IMR-90 (cell line): ENCODE data around the gene KCNE2. TPM values are rescaled to one million over a fixed set of nuclear protein-coding genes. Genes with fewer than 3 reads are reported as not detected.

Experiments used
- ATAC-seq: fragments of 200-7000 bp; cut with Tn5 transposase; 2 replicates; pipeline ENCODE4 v1.9.1; 2020; ENCODE audit warnings: low read depth, mild to moderate bottlenecking, moderate library complexity
- BruUV-seq: library from RNA; stranded (reverse); fragments of 400-500 nt; replicated peaks from 2 replicates; lab custom pipeline; 2021; lab: Mats Ljungman, UMichigan
- CTCF ChIA-PET: fragments of 300-600 bp; formaldehyde crosslinking; extraction: SDS; loops from one replicate; lab custom pipeline; 2021; ENCODE audit warnings: antibody characterized with exemption; lab: Yijun Ruan, JAX
- POLR2A ChIA-PET: fragments of 300-600 bp; sonication (Branson Sonifier 250); formaldehyde crosslinking; loops from one replicate; lab custom pipeline; 2022; ENCODE audit warnings: antibody characterized with exemption; ENCODE audit not compliant: unreplicated experiment; lab: Charles Lee
- DNase-seq: peaks from one replicate; pipeline ENCODE4 v3.0.0; 2013
- H2AFZ ChIP-seq: replicated peaks from 2 replicates; pipeline ENCODE3; 2013; ENCODE audit warnings: low read length, mild to moderate bottlenecking; ENCODE audit not compliant: poor library complexity
- H2AK5ac ChIP-seq: 2 replicates; pipeline ENCODE4 v1.6.1; 2013; ENCODE audit warnings: low read depth, low read length, inconsistent platforms
- H2AK9ac ChIP-seq: replicated peaks from 2 replicates; pipeline ENCODE3; 2013; ENCODE audit warnings: mild to moderate bottlenecking, low read depth, low read length, moderate library complexity; ENCODE audit not compliant: poor library complexity
- H2BK120ac ChIP-seq: 2 replicates; pipeline ENCODE4 v1.6.1; 2013; ENCODE audit warnings: low read depth, low read length, inconsistent platforms
- H2BK15ac ChIP-seq: 3 replicates; pipeline ENCODE4 v1.6.1; 2013; ENCODE audit warnings: low read depth, low read length, inconsistent platforms
- H2BK20ac ChIP-seq: 2 replicates; pipeline ENCODE4 v1.6.1; 2013; ENCODE audit warnings: low read depth, mild to moderate bottlenecking, inconsistent platforms, low read length, moderate library complexity
- H2BK5ac ChIP-seq: 2 replicates; pipeline ENCODE4 v1.6.1; 2013; ENCODE audit warnings: mild to moderate bottlenecking, low read depth, low read length, inconsistent platforms; ENCODE audit not compliant: poor library complexity, severe bottlenecking
- H3K14ac ChIP-seq: replicated peaks from 2 replicates; pipeline ENCODE4 v1.6.1; 2013; ENCODE audit warnings: low read depth, low read length, inconsistent platforms
- H3K18ac ChIP-seq: 2 replicates; pipeline ENCODE4 v1.6.1; 2013; ENCODE audit warnings: low read depth, low read length, control low read depth
- H3K23ac ChIP-seq: 2 replicates; pipeline ENCODE4 v1.6.1; 2013; ENCODE audit warnings: low read depth, low read length, inconsistent platforms
- H3K27ac ChIP-seq: 2 replicates; pipeline ENCODE4 v1.5.1; 2013; ENCODE audit warnings: mild to moderate bottlenecking, control low read depth, low read length; ENCODE audit not compliant: insufficient read depth
- H3K27me3 ChIP-seq: 2 replicates; pipeline ENCODE4 v1.6.1; 2013; ENCODE audit warnings: low read length; ENCODE audit not compliant: control insufficient read depth, insufficient read depth
- H3K36me3 ChIP-seq: 2 replicates; pipeline ENCODE4 v1.6.1; 2013; ENCODE audit warnings: low read length, mixed read lengths; ENCODE audit not compliant: control insufficient read depth, insufficient read depth
- H3K4ac ChIP-seq: 2 replicates; pipeline ENCODE4 v1.6.1; 2013; ENCODE audit warnings: low read depth, low read length, inconsistent platforms
- H3K4me1 ChIP-seq: 2 replicates; pipeline ENCODE4 v1.6.1; 2013; ENCODE audit warnings: low read length, mixed read lengths; ENCODE audit not compliant: control insufficient read depth, insufficient read depth
- H3K4me2 ChIP-seq: 2 replicates; pipeline ENCODE4 v1.6.1; 2013; ENCODE audit warnings: low read depth, mild to moderate bottlenecking, control low read depth, low read length, moderate library complexity
- H3K4me3 ChIP-seq: 2 replicates; pipeline ENCODE4 v1.5.1; 2013; ENCODE audit warnings: low read depth, mild to moderate bottlenecking, control low read depth, low read length, moderate library complexity; ENCODE audit not compliant: insufficient read depth
- H3K56ac ChIP-seq: 2 replicates; pipeline ENCODE4 v1.6.1; 2013; ENCODE audit warnings: low read length, inconsistent platforms; ENCODE audit not compliant: insufficient read depth; ENCODE audit errors: extremely low read depth
- H3K79me1 ChIP-seq, 2 experiments: 2 replicates each; pipeline ENCODE4 v1.6.1; 2013; ENCODE audit warnings: low read length in 2 of 2, inconsistent platforms in 1 of 2, low read depth in 1 of 2
- H3K9ac ChIP-seq: 2 replicates; pipeline ENCODE4 v1.6.1; 2013; ENCODE audit warnings: low read depth, low read length, control low read depth
- H3K9me1 ChIP-seq: 2 replicates; pipeline ENCODE4 v1.6.1; 2013; ENCODE audit warnings: low read length, inconsistent platforms; ENCODE audit not compliant: insufficient read depth
- H3K9me3 ChIP-seq: 2 replicates; pipeline ENCODE4 v1.6.1; 2013; ENCODE audit warnings: low read length; ENCODE audit not compliant: control insufficient read depth, insufficient read depth
- H4K20me1 ChIP-seq: 2 replicates; pipeline ENCODE4 v1.6.1; 2013; ENCODE audit warnings: low read length, inconsistent platforms; ENCODE audit not compliant: insufficient read depth
- H4K5ac ChIP-seq: 2 replicates; pipeline ENCODE4 v1.6.1; 2013; ENCODE audit warnings: mild to moderate bottlenecking, low read depth, low read length, control low read depth
- H4K8ac ChIP-seq, 2 experiments: 2 replicates each; pipeline ENCODE4 v1.6.1; 2013; ENCODE audit warnings: low read depth in 2 of 2, low read length in 2 of 2, control low read depth in 1 of 2, inconsistent platforms in 1 of 2
- H4K91ac ChIP-seq: 2 replicates; pipeline ENCODE4 v1.6.1; 2013; ENCODE audit warnings: low read depth, low read length, inconsistent platforms; ENCODE audit not compliant: insufficient read depth
- BHLHE40 ChIP-seq: fragments of 150-350 bp; IDR thresholded peaks from 2 replicates; pipeline ENCODE4 v1.6.1; 2016; ENCODE audit warnings: mild to moderate bottlenecking, low read depth, low read length
- CEBPB ChIP-seq: IDR thresholded peaks from 2 replicates; pipeline ENCODE4 v1.6.1; 2012; ENCODE audit warnings: low read depth, low read length, improper control_type of control experiment
- CHD1 ChIP-seq: IDR thresholded peaks from 2 replicates; pipeline ENCODE4 v1.6.1; 2012; ENCODE audit warnings: low read depth, low read length, improper control_type of control experiment
- FOS ChIP-seq: fragments of 150-350 bp; IDR thresholded peaks from 2 replicates; pipeline ENCODE4 v1.6.1; 2016; ENCODE audit warnings: low read depth, low read length
- MAFK ChIP-seq: IDR thresholded peaks from 2 replicates; pipeline ENCODE4 v1.6.1; 2012; ENCODE audit warnings: low read depth, low read length, improper control_type of control experiment
- MAZ ChIP-seq: IDR thresholded peaks from 2 replicates; pipeline ENCODE4 v1.6.1; 2012; ENCODE audit warnings: low read depth, mild to moderate bottlenecking, low read length, improper control_type of control experiment, moderate library complexity, borderline replicate concordance
- MXI1 ChIP-seq: IDR thresholded peaks from 2 replicates; pipeline ENCODE4 v1.6.1; 2012; ENCODE audit warnings: low read depth, mild to moderate bottlenecking, low read length, moderate library complexity, borderline replicate concordance
- NFE2L2 ChIP-seq: fragments of 150-350 bp; IDR thresholded peaks from 2 replicates; pipeline ENCODE4 v1.6.1; 2016; ENCODE audit warnings: low read depth, mild to moderate bottlenecking, low read length
- POLR2A ChIP-seq: IDR thresholded peaks from 2 replicates; pipeline ENCODE4 v1.6.1; 2012; ENCODE audit warnings: mild to moderate bottlenecking, low read depth, low read length
- RAD21 ChIP-seq: IDR thresholded peaks from 2 replicates; pipeline ENCODE4 v1.6.1; 2012; ENCODE audit warnings: low read length, improper control_type of control experiment
- RCOR1 ChIP-seq: IDR thresholded peaks from 2 replicates; pipeline ENCODE4 v1.6.1; 2012; ENCODE audit warnings: mild to moderate bottlenecking, low read length, improper control_type of control experiment; ENCODE audit not compliant: insufficient replicate concordance
- RFX5 ChIP-seq: IDR thresholded peaks from 2 replicates; pipeline ENCODE4 v1.8.0; 2012; ENCODE audit warnings: low read depth, mild to moderate bottlenecking, low read length, moderate library complexity
- SMC3 ChIP-seq: fragments of 150-350 bp; IDR thresholded peaks from 2 replicates; pipeline ENCODE4 v1.6.1; 2016; ENCODE audit warnings: low read depth, mild to moderate bottlenecking, antibody characterized with exemption, low read length, moderate library complexity
- WGBS, 2 experiments: methylation state at CpG; one replicate each; pipeline versions ENCODE4 v1.1.5 to v1.1.7; 2013; ENCODE audit warnings: missing lambda C conversion rate in 2 of 2; ENCODE audit not compliant: insufficient read length in 1 of 2; ENCODE audit errors: extremely low coverage in 2 of 2; 5-methylcytosine and 5-hydroxymethylcytosine counted together
- dilution Hi-C: fragments of 300-500 bp; cut with HindIII; formaldehyde crosslinking; loops from one replicate; pipeline ENCODE4 v1.14.3; 2018; ENCODE audit warnings: low sequenced_read_pairs; ENCODE audit not compliant: unreplicated experiment
- in situ Hi-C: fragments of 300-500 bp; cut with MboI; formaldehyde crosslinking; loops from 3 replicates; pipeline ENCODE4 v1.14.3; 2019; ENCODE audit warnings: low sequenced_read_pairs, inconsistent platforms, mixed read lengths
- intact Hi-C: fragments of 100-400 bp; cut with micrococcal nuclease; formaldehyde crosslinking; loops from 2 replicates; pipeline ENCODE4 v1.10.0; 2022
- polyA plus RNA-seq, 3 experiments: library from polyadenylated mRNA; depleted of rRNA; stranded (reverse); fragments of >200 nt; gene quantifications; 2 replicates each; pipeline ENCODE4 v1.2.3, GENCODE V29; 2012; ENCODE audit warnings: low replicate concordance in 1 of 3
- total RNA-seq: library from RNA; depleted of rRNA; stranded (reverse); fragments of >200 nt; gene quantifications from 2 replicates; pipeline ENCODE4 v1.2.3, GENCODE V29; 2012
- TF ChIP-seq, protein P1 (sequence below): conservative IDR thresholded peaks from 2 replicates; pipeline ENCODE4 v1.5.1; 2012; ENCODE audit warnings: mild to moderate bottlenecking, low read depth, low read length, improper control_type of control experiment
- TF ChIP-seq, protein P2 (sequence below): fragments of 150-350 bp; IDR thresholded peaks from 2 replicates; pipeline ENCODE4 v1.6.1; 2016; ENCODE audit warnings: low read depth, mild to moderate bottlenecking, low read length, moderate library complexity, borderline replicate concordance
- TF ChIP-seq, protein P3 (sequence below): fragments of 150-350 bp; IDR thresholded peaks from 2 replicates; pipeline ENCODE4 v1.6.1; 2017; ENCODE audit warnings: mild to moderate bottlenecking, antibody characterized with exemption, low read length, low read depth

KCNE2 gene
- total and polyA plus RNA-seq, 2 of the 4 experiments (the other 2 are of a cell fraction) = not detected

DNA sequence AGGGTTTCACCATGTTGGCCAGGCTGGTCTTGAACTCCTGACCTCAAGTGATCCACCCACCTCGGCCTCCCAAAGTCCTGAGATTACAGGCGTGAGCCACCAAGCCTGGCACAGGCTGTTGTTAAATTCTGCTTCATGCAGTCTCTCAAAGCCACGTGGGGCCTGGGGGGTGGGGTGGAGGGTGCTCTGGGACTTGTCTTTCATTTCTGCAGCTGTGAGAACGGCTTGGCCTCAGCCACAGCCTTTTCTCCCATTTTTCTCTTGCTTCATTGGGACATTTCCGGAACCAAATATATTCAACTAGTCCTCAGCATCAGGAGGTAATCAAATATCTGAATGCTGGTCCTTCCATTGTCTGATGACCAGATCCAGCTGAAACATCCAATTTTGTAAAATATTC lies 27.6 kb upstream of the KCNE2 start:
- Histone ChIP-seq H3K4ac (peak overlapping the region; percentile 70; the same call in 1 of the 2 replicates), H3K36me3 (no peaks in the 10 kb centered on the region), H2AK5ac (peak overlapping the region; percentile 16; the same call in 1 of the 2 replicates), H3K9me1 (peaks cover 11% of the 10 kb centered on the region), H2AK9ac (no peak overlapping the region), H3K4me3 (no peak overlapping the region), H3K18ac (peak overlapping the region; percentile 76), H3K9me3 (no peaks in the 10 kb centered on the region), H2AFZ (no peak overlapping the region), H3K4me2 (peak overlapping the region; percentile 75; the same call in 1 of the 2 replicates), H3K9ac (no peak overlapping the region), H3K14ac (no peak overlapping the region; the same call in 1 of the 2 replicates), H3K27ac (peak overlapping the region; percentile 70; the same call in 1 of the 2 replicates), H3K4me1 (peaks cover 36% of the 10 kb centered on the region), H3K27me3 (no peaks in the 10 kb centered on the region; the same call in 1 of the 2 replicates), H2BK120ac (peak overlapping the region; percentile 88), H2BK15ac (peak overlapping the region; percentile 4; the same call in 1 of the 3 replicates), H3K56ac (no peak overlapping the region), H3K23ac (peak overlapping the region; percentile 45; the same call in 1 of the 2 replicates), H4K20me1 (no peaks in the 10 kb centered on the region), H2BK20ac (peak overlapping the region; percentile 58), H4K8ac (no peak overlapping the region; a peak in 2 of 4 replicates), H4K5ac (peak overlapping the region; percentile 78), H2BK5ac (peak overlapping the region; percentile 93), H4K91ac (peak overlapping the region; percentile 20), H3K79me1 (no peaks in the 10 kb centered on the region)
- in situ Hi-C loops (no loop called here), intact Hi-C loops (no loop called here), dilution Hi-C loops (no loop called here)
- TF ChIP-seq, protein P1, sequence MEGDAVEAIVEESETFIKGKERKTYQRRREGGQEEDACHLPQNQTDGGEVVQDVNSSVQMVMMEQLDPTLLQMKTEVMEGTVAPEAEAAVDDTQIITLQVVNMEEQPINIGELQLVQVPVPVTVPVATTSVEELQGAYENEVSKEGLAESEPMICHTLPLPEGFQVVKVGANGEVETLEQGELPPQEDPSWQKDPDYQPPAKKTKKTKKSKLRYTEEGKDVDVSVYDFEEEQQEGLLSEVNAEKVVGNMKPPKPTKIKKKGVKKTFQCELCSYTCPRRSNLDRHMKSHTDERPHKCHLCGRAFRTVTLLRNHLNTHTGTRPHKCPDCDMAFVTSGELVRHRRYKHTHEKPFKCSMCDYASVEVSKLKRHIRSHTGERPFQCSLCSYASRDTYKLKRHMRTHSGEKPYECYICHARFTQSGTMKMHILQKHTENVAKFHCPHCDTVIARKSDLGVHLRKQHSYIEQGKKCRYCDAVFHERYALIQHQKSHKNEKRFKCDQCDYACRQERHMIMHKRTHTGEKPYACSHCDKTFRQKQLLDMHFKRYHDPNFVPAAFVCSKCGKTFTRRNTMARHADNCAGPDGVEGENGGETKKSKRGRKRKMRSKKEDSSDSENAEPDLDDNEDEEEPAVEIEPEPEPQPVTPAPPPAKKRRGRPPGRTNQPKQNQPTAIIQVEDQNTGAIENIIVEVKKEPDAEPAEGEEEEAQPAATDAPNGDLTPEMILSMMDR = no peak
- TF ChIP-seq CEBPB = no peak
- TF ChIP-seq, protein P2, sequence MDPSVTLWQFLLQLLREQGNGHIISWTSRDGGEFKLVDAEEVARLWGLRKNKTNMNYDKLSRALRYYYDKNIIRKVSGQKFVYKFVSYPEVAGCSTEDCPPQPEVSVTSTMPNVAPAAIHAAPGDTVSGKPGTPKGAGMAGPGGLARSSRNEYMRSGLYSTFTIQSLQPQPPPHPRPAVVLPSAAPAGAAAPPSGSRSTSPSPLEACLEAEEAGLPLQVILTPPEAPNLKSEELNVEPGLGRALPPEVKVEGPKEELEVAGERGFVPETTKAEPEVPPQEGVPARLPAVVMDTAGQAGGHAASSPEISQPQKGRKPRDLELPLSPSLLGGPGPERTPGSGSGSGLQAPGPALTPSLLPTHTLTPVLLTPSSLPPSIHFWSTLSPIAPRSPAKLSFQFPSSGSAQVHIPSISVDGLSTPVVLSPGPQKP = no peak
- no peak for TF ChIP-seq POLR2A
- TF ChIP-seq RCOR1 = no peak
- TF ChIP-seq NFE2L2 = no peak
- TF ChIP-seq RAD21 = no peak
- TF ChIP-seq CHD1 = no peak
- TF ChIP-seq SMC3 = no peak
- TF ChIP-seq MXI1 = no peak
- TF ChIP-seq BHLHE40 = no peak
- no peak for TF ChIP-seq FOS
- TF ChIP-seq MAZ = no peak
- TF ChIP-seq, protein P3, sequence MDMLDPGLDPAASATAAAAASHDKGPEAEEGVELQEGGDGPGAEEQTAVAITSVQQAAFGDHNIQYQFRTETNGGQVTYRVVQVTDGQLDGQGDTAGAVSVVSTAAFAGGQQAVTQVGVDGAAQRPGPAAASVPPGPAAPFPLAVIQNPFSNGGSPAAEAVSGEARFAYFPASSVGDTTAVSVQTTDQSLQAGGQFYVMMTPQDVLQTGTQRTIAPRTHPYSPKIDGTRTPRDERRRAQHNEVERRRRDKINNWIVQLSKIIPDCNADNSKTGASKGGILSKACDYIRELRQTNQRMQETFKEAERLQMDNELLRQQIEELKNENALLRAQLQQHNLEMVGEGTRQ = no peak
- no peak for TF ChIP-seq MAFK
- TF ChIP-seq RFX5 = no peak
- BruUV-seq = no TSS peak
- ChIA-PET CTCF (no interaction called here), POLR2A (no interaction called here)
- DNase-seq (no peak), ATAC-seq (peak; percentile 15)
- WGBS, 2 experiments = no CpG with 5 or more reads among the region's 5 CpGs
